Esophagus squamous epithelium (tissue), 5 donors: ENCODE measurements around the gene PPP2R5E. TPM values are rescaled to one million over a fixed set of nuclear protein-coding genes. Genes with fewer than 3 reads are reported as not detected.
A peak's percentile ranks its signal among the peaks of the same experiment; 100 is the strongest.

ENCODE experiments used
- DNase-seq: peaks from one replicate; lab custom pipeline; 2025; lab: John Stamatoyannopoulos, UW
- H3K27ac ChIP-seq, 4 donors: fragments of 200-600 bp; sonication (generic); one replicate each; pipeline ENCODE4 v1.5.1; 2016 to 2019; ENCODE audit warnings: mild to moderate bottlenecking in 1 of 4
- H3K27me3 ChIP-seq, 4 donors: fragments of 200-600 bp; sonication (generic); 1 replicate in 3 of 4; 2 replicates in 1 of 4; pipeline versions ENCODE4 v1.5.1 to v1.6.0; 2017 to 2021; ENCODE audit warnings: antibody characterized with exemption in 1 of 4
- H3K36me3 ChIP-seq, 3 donors: fragments of 200-600 bp; sonication (generic); one replicate each; pipeline ENCODE4 v1.5.1; 2016 to 2019
- H3K4me1 ChIP-seq, 3 donors: fragments of 200-600 bp; sonication (generic); one replicate each; pipeline ENCODE4 v1.5.1; 2017 to 2019
- H3K4me3 ChIP-seq, 4 donors: fragments of 200-600 bp; sonication (generic); 1 replicate in 3 of 4; 2 replicates in 1 of 4; pipeline ENCODE4 v1.5.1; 2016 to 2019; ENCODE audit warnings: mild to moderate bottlenecking in 2 of 4, moderate library complexity in 1 of 4
- H3K9me3 ChIP-seq, 3 donors: fragments of 200-600 bp; sonication (generic); one replicate each; pipeline ENCODE4 v1.5.1; 2016 to 2019
- POLR2A ChIP-seq, 4 donors: fragments of 450-650 bp; IDR thresholded peaks; one replicate each; pipeline ENCODE4 v1.6.1; 2017; ENCODE audit warnings: antibody characterized with exemption in 4 of 4, mild to moderate bottlenecking in 4 of 4, moderate library complexity in 3 of 4
- WGBS, 2 donors: methylation state at CpG; one replicate each; pipeline ENCODE4 v1.1.5; 2018; 5-methylcytosine and 5-hydroxymethylcytosine counted together
- intact Hi-C: fragments of 100-400 bp; cut with DNase I; formaldehyde crosslinking; loops from one replicate; pipeline ENCODE4 v1.15.0; 2022
- total RNA-seq, 4 donors: library from RNA; depleted of rRNA; stranded (reverse); fragments of >200 nt; gene quantifications; one replicate each; pipeline ENCODE4 v1.1.0, GENCODE V29; 2016
- TF ChIP-seq, protein P1 (sequence below), 6 experiments: fragments of 450-650 bp in 4 of 6; fragments of 200-600 bp in 2 of 6; sonication (generic) in 2 of 6; IDR thresholded peaks; one replicate each; pipeline ENCODE4 v1.5.1; 2016 to 2019; ENCODE audit warnings: antibody characterized with exemption in 6 of 6, mild to moderate bottlenecking in 4 of 6, moderate library complexity in 4 of 6
- donor health status: DM: yes; HTN: yes; CAD: no.

The PPP2R5E gene
- total RNA-seq, 4 donors from 2014 or later = 18.9 to 31.2 (median 26.0) TPM

GRCh38 chr14:63501429-63501828, 41.7 kb downstream of the PPP2R5E start:
- WGBS, 2 donors = 86 to 93% methylated on average over 3 of the region's 3 CpGs
- no peak for DNase-seq
- Histone ChIP-seq H3K27ac (no peak overlapping the region), H3K9me3 (no peaks in the 10 kb centered on the region), H3K4me1 (peaks cover 0 to 78% (median 38%) of the 10 kb centered on the region in 3 donors), H3K4me3 (no peak overlapping the region), H3K27me3 (no peaks in the 10 kb centered on the region), H3K36me3 (peaks cover 0 to under 1% (median 0%) of the 10 kb centered on the region in 3 donors)
- no peak for TF ChIP-seq POLR2A (IDR thresholded peaks at IDR 0.05)
- TF ChIP-seq, protein P1, sequence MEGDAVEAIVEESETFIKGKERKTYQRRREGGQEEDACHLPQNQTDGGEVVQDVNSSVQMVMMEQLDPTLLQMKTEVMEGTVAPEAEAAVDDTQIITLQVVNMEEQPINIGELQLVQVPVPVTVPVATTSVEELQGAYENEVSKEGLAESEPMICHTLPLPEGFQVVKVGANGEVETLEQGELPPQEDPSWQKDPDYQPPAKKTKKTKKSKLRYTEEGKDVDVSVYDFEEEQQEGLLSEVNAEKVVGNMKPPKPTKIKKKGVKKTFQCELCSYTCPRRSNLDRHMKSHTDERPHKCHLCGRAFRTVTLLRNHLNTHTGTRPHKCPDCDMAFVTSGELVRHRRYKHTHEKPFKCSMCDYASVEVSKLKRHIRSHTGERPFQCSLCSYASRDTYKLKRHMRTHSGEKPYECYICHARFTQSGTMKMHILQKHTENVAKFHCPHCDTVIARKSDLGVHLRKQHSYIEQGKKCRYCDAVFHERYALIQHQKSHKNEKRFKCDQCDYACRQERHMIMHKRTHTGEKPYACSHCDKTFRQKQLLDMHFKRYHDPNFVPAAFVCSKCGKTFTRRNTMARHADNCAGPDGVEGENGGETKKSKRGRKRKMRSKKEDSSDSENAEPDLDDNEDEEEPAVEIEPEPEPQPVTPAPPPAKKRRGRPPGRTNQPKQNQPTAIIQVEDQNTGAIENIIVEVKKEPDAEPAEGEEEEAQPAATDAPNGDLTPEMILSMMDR (IDR thresholded peaks at IDR 0.05) = no peak
- intact Hi-C loops = no loop called here

DNA sequence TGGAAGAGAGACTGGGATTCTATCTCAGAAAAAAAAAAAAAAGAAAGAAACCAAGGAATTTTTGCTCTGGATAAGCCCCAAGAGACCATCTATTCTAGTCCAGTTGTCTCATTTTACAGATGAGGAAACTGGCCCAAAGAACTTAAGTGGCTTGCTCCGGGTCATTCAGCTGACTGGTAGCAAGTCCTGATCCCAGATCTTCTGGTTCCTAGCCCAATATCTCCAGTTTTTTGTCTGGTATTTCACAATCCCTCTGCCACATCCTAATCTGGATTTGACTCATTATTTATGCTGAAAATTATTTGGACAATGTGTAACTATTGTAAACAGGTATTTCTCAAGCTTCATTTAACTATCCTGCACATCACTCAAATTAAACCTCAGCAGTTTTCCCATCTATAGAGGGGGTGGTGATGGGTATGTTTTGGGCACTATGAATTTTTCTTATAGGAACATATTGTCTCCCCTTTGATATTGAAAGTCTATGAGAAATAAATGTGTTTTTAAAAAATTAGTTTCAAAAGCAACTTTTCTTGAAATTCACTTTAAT, 43.4 kb downstream of the PPP2R5E start:
- peak overlapping the region in 2 of 4 donors; percentile 30 to 60 for H3K27ac ChIP-seq
- TF ChIP-seq, protein P1 (IDR thresholded peaks at IDR 0.05) = no peak
- TF ChIP-seq POLR2A (IDR thresholded peaks at IDR 0.05) = no peak
- WGBS, 2 donors = 29 to 45% methylated on average over 1 of the region's 1 CpG

GRCh38 chr14:63496837-63497400, 46.3 kb downstream of the PPP2R5E start:
- intact Hi-C loops = no loop called here
- no peaks in the 10 kb centered on the region for H3K36me3 ChIP-seq
- no peak for DNase-seq
- H3K4me1 ChIP-seq = peaks cover 0 to 82% (median 33%) of the 10 kb centered on the region in 3 donors
- H3K27me3 ChIP-seq = no peaks in the 10 kb centered on the region
- no peak overlapping the region for H3K4me3 ChIP-seq
- TF ChIP-seq, protein P1 (IDR thresholded peaks at IDR 0.05) = no peak
- TF ChIP-seq POLR2A (IDR thresholded peaks at IDR 0.05) = no peak
- H3K9me3 ChIP-seq = no peaks in the 10 kb centered on the region
- WGBS, 2 donors = 36 to 42% methylated on average over 2 of the region's 2 CpGs
- H3K27ac ChIP-seq = no peak overlapping the region

More for the DNA sequence above, 43.4 kb downstream of the PPP2R5E start:
- H3K4me1 ChIP-seq = peaks cover 0 to 78% (median 31%) of the 10 kb centered on the region in 3 donors
- intact Hi-C loops = no loop called here
- no peaks in the 10 kb centered on the region for H3K27me3 ChIP-seq
- no peak overlapping the region for H3K4me3 ChIP-seq
- H3K9me3 ChIP-seq = no peaks in the 10 kb centered on the region
- no peak for DNase-seq
- no peaks in the 10 kb centered on the region for H3K36me3 ChIP-seq

GRCh38 chr14:63493246-63493645, 49.9 kb downstream of the PPP2R5E start:
- Histone ChIP-seq H3K4me3 (no peak overlapping the region), H3K9me3 (no peaks in the 10 kb centered on the region), H3K27me3 (no peaks in the 10 kb centered on the region), H3K36me3 (peaks cover 0 to 4% (median 0%) of the 10 kb centered on the region in 3 donors), H3K4me1 (peaks cover 0 to 77% (median 31%) of the 10 kb centered on the region in 3 donors), H3K27ac (peak overlapping the region in 3 of 4 donors; percentile 64 to 82 (median 71))
- no peak for DNase-seq
- intact Hi-C loops = no loop called here
- 78 to 84% methylated on average over 5 to 6 of the region's 7 CpGs for WGBS, 2 donors
- TF ChIP-seq, protein P1 (IDR thresholded peaks at IDR 0.05) = peak in 1 of 6 experiments; percentile 24
- no peak for TF ChIP-seq POLR2A (IDR thresholded peaks at IDR 0.05)

- intact Hi-C loops = no loop called here
- no peaks in the 10 kb centered on the region for H3K27me3 ChIP-seq
- H3K9me3 ChIP-seq = no peaks in the 10 kb centered on the region
- DNase-seq = no peak
- H3K27ac ChIP-seq = peak overlapping the region in 3 of 4 donors; percentile 64 to 82 (median 71)
- peaks cover 0 to 69% (median 29%) of the 10 kb centered on the region in 3 donors for H3K4me1 ChIP-seq
- H3K4me3 ChIP-seq = no peak overlapping the region
- peaks cover 0 to 7% (median 0%) of the 10 kb centered on the region in 3 donors for H3K36me3 ChIP-seq
- TF ChIP-seq POLR2A (IDR thresholded peaks at IDR 0.05) = no peak
- TF ChIP-seq, protein P1 (IDR thresholded peaks at IDR 0.05) = no peak
Measured at GRCh38 chr14:63492391-63492790, 50.8 kb downstream of the PPP2R5E start.
